PC-9 (cell line): ENCODE results near the gene ANKS1B. TPM values are rescaled to one million over a fixed set of nuclear protein-coding genes. Genes with fewer than 3 reads are reported as not detected.

ENCODE experiments used
- BruUV-seq: library from RNA; stranded (reverse); fragments of 400-500 nt; replicated peaks from 2 replicates; lab custom pipeline; 2021; lab: Mats Ljungman, UMichigan
- CTCF ChIA-PET: fragments of 300-600 bp; sonication (Branson Sonifier 250); formaldehyde crosslinking; loops from one replicate; lab custom pipeline; 2022; ENCODE audit warnings: antibody characterized with exemption; lab: Charles Lee
- POLR2A ChIA-PET: fragments of 300-600 bp; sonication (Branson Sonifier 250); formaldehyde crosslinking; loops from one replicate; lab custom pipeline; 2022; ENCODE audit warnings: antibody characterized with exemption; ENCODE audit not compliant: unreplicated experiment; lab: Charles Lee
- DNase-seq, 2 experiments: peaks; one replicate each; pipeline versions ENCODE4 v3.0.0 to v3.0.0-alpha.2; 2015 to 2022; ENCODE audit warnings: mixed read lengths in 1 of 2
- H2AFZ ChIP-seq: fragments of 200-600 bp; sonication (generic); 2 replicates; pipeline ENCODE4 v1.8.1; 2017; ENCODE audit warnings: antibody characterized with exemption
- H3F3A ChIP-seq: fragments of 200-600 bp; sonication (generic); 2 replicates; pipeline ENCODE4 v1.8.1; 2017; ENCODE audit warnings: antibody characterized with exemption, mild to moderate bottlenecking, low read depth; ENCODE audit not compliant: insufficient read depth
- H3K27ac ChIP-seq: fragments of 200-600 bp; sonication (generic); 2 replicates; pipeline ENCODE4 v1.6.1; 2016; ENCODE audit warnings: mixed run types
- H3K27me3 ChIP-seq: fragments of 200-600 bp; sonication (generic); 2 replicates; pipeline ENCODE4 v1.6.1; 2016; ENCODE audit warnings: low read depth, mixed run types; ENCODE audit not compliant: insufficient read depth
- H3K36me3 ChIP-seq: fragments of 200-600 bp; sonication (generic); 2 replicates; pipeline ENCODE4 v1.6.1; 2016; ENCODE audit warnings: low read depth, mixed run types
- H3K4me1 ChIP-seq: fragments of 200-600 bp; sonication (generic); replicated peaks from 2 replicates; pipeline ENCODE4 v1.6.1; 2016; ENCODE audit warnings: mixed run types; ENCODE audit not compliant: insufficient read depth
- H3K4me2 ChIP-seq: fragments of 200-600 bp; sonication (generic); 2 replicates; pipeline ENCODE4 v1.6.1; 2017; ENCODE audit warnings: mixed run types
- H3K4me3 ChIP-seq: fragments of 200-600 bp; sonication (generic); 2 replicates; pipeline ENCODE4 v1.6.1; 2016; ENCODE audit warnings: mixed run types
- H3K79me2 ChIP-seq: fragments of 200-600 bp; sonication (generic); 2 replicates; pipeline ENCODE4 v1.6.1; 2017; ENCODE audit warnings: low read depth, mixed run types
- H3K9me2 ChIP-seq: fragments of 200-600 bp; sonication (generic); 2 replicates; pipeline ENCODE4 v1.8.1; 2017; ENCODE audit warnings: mild to moderate bottlenecking; ENCODE audit not compliant: insufficient read depth
- H3K9me3 ChIP-seq: fragments of 200-600 bp; sonication (generic); 2 replicates; pipeline ENCODE4 v1.8.1; 2016; ENCODE audit warnings: low read depth; ENCODE audit not compliant: insufficient read depth
- H4K20me1 ChIP-seq: fragments of 200-600 bp; sonication (generic); 2 replicates; pipeline ENCODE4 v1.8.1; 2017; ENCODE audit not compliant: insufficient read depth
- EZH2 ChIP-seq: fragments of 200-600 bp; sonication (generic); IDR thresholded peaks from 2 replicates; pipeline ENCODE4 v1.8.0; 2017; ENCODE audit warnings: antibody characterized with exemption, low read depth
- intact Hi-C: fragments of 100-400 bp; cut with micrococcal nuclease; formaldehyde crosslinking; loops from one replicate; pipeline ENCODE4 v1.10.0; 2022; ENCODE audit not compliant: unreplicated experiment
- total RNA-seq: library from RNA; stranded (reverse); gene quantifications from 2 replicates; pipeline ENCODE4 v1.2.3, GENCODE V29; 2021
- TF ChIP-seq, protein P1 (sequence below): fragments of 200-600 bp; sonication (generic); conservative IDR thresholded peaks from 2 replicates; pipeline ENCODE4 v1.6.1; 2017; ENCODE audit warnings: mixed run types, antibody characterized with exemption, mild to moderate bottlenecking, moderate library complexity

ANKS1B gene
- total RNA-seq, 1 experiment from 2014 or later, result not detected

DNA sequence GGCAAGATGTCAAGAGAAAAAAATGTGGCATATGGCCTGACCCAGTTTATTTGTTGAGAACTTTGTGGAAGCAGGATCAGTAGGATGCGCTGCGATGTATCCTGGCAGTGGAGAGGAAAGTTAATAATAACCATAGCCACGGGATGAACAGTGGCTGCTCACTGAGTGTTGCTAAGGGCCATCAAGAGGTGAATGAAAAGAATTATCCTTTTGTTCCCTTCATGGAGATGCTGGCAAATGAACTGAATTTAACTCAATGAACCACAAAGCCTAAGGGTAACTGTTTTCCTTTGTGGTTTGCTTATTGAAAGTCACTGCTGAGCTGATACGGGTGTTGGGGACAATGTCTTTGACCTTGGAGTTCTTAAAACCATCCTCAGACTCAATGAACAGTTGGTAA lies 863.2 kb downstream of the ANKS1B start:
- no peak for DNase-seq
- no peaks in the 10 kb centered on the region for H4K20me1 ChIP-seq
- no TSS peak for BruUV-seq
- ChIA-PET POLR2A (no interaction called here), CTCF (no interaction called here)
- H3K9me2 ChIP-seq, result no peaks in the 10 kb centered on the region
- H3K4me3 ChIP-seq, result no peak overlapping the region
- intact Hi-C loops, result no loop called here
- no peaks in the 10 kb centered on the region for H3K79me2 ChIP-seq
- no peak overlapping the region for H2AFZ ChIP-seq
- TF ChIP-seq, protein P1, sequence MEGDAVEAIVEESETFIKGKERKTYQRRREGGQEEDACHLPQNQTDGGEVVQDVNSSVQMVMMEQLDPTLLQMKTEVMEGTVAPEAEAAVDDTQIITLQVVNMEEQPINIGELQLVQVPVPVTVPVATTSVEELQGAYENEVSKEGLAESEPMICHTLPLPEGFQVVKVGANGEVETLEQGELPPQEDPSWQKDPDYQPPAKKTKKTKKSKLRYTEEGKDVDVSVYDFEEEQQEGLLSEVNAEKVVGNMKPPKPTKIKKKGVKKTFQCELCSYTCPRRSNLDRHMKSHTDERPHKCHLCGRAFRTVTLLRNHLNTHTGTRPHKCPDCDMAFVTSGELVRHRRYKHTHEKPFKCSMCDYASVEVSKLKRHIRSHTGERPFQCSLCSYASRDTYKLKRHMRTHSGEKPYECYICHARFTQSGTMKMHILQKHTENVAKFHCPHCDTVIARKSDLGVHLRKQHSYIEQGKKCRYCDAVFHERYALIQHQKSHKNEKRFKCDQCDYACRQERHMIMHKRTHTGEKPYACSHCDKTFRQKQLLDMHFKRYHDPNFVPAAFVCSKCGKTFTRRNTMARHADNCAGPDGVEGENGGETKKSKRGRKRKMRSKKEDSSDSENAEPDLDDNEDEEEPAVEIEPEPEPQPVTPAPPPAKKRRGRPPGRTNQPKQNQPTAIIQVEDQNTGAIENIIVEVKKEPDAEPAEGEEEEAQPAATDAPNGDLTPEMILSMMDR, result no peak
- TF ChIP-seq EZH2, result no peak
- no peaks in the 10 kb centered on the region for H3K27me3 ChIP-seq
- no peaks in the 10 kb centered on the region for H3K36me3 ChIP-seq
- H3K9me3 ChIP-seq, result no peaks in the 10 kb centered on the region
- H3K4me2 ChIP-seq, result no peak overlapping the region
- no peak overlapping the region for H3K27ac ChIP-seq
- H3K4me1 ChIP-seq, result no peaks in the 10 kb centered on the region
- H3F3A ChIP-seq, result no peaks in the 10 kb centered on the region

DNA sequence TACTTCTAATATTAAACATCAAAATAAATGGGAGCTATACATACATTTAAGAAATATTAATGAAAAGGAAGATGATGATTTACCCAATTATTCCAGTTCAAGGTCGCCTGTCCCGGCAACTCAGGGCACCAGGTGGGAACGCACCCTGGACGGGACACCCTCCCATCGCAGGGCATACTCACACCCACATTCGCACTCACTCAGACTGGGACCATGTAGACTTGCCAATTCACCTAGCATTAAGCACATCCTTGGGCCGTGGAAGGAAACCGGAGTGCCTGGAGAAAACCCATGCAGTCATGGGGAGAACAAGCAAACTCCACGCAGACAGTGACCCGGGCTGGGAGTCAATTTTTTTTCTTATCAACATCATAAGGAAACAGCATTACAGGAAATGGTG lies 864.8 kb downstream of the ANKS1B start:
- TF ChIP-seq, protein P1, result no peak
- TF ChIP-seq EZH2, result no peak
- no peak overlapping the region for H2AFZ ChIP-seq
- no peaks in the 10 kb centered on the region for H3K36me3 ChIP-seq
- H3K4me2 ChIP-seq, result no peak overlapping the region
- H3K4me1 ChIP-seq, result no peaks in the 10 kb centered on the region
- no peaks in the 10 kb centered on the region for H3K9me3 ChIP-seq
- no TSS peak for BruUV-seq
- no peaks in the 10 kb centered on the region for H3K27me3 ChIP-seq
- DNase-seq, result no peak
- no peaks in the 10 kb centered on the region for H4K20me1 ChIP-seq
- H3K9me2 ChIP-seq, result no peaks in the 10 kb centered on the region
- no peaks in the 10 kb centered on the region for H3K79me2 ChIP-seq
- POLR2A ChIA-PET, result no interaction called here
- H3K27ac ChIP-seq, result no peak overlapping the region
- no peak overlapping the region for H3K4me3 ChIP-seq
- CTCF ChIA-PET, result no interaction called here
- intact Hi-C loops, result no loop called here
- no peaks in the 10 kb centered on the region for H3F3A ChIP-seq

DNA sequence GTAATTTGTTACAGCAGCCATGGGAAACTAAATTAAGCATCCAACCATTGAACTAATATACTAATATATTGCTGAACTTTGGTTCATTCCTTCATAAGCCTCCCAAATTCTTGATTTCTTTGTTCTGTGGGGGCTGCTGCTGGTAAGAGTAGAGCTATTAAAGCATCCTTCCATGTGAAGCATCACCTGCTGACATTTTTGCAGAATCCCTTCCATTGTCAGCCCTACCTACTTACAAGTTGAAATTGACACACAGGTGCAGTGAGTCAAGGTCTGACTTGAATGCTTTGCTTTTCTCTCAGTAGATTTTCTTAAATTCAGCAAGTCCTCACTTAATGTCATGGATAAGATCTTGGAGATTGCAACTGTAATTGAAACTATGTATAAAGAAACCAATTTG lies 865.3 kb downstream of the ANKS1B start:
- TF ChIP-seq EZH2, result no peak
- TF ChIP-seq, protein P1, result no peak
- Histone ChIP-seq H3K27ac (no peak overlapping the region), H4K20me1 (no peaks in the 10 kb centered on the region), H3K4me3 (no peak overlapping the region), H3K79me2 (no peaks in the 10 kb centered on the region), H3K4me1 (no peaks in the 10 kb centered on the region), H3K9me2 (no peaks in the 10 kb centered on the region), H3K9me3 (no peaks in the 10 kb centered on the region), H3F3A (no peaks in the 10 kb centered on the region), H3K4me2 (no peak overlapping the region), H3K36me3 (no peaks in the 10 kb centered on the region), H3K27me3 (no peaks in the 10 kb centered on the region), H2AFZ (no peak overlapping the region)
- intact Hi-C loops, result no loop called here
- ChIA-PET POLR2A (no interaction called here), CTCF (no interaction called here)
- no TSS peak for BruUV-seq
- DNase-seq, result no peak
